Fibroblast of lung (primary cell): ENCODE data around the gene CDH4. TPM values are rescaled to one million over a fixed set of nuclear protein-coding genes. Genes with fewer than 3 reads are reported as not detected.

Experiments
- DNase-seq, 2 donors: peaks; one replicate each; pipeline versions ENCODE4 v3.0.0 to v3.0.0-alpha.2; 2010; ENCODE audit warnings: low read depth in 2 of 2
- H2AFZ ChIP-seq: 2 replicates; pipeline ENCODE4 v1.5.1; 2012; ENCODE audit warnings: low read length, control low read depth, inconsistent platforms
- H3K27ac ChIP-seq: 2 replicates; pipeline ENCODE4 v1.5.1; 2011; ENCODE audit warnings: low read length, control low read depth; ENCODE audit not compliant: insufficient read depth
- H3K27me3 ChIP-seq: 2 replicates; pipeline ENCODE4 v1.5.1; 2011; ENCODE audit warnings: mild to moderate bottlenecking, low read length; ENCODE audit not compliant: control insufficient read depth, insufficient read depth
- H3K36me3 ChIP-seq: 2 replicates; pipeline ENCODE4 v1.5.1; 2011; ENCODE audit warnings: low read length; ENCODE audit not compliant: control insufficient read depth, insufficient read depth
- H3K4me1 ChIP-seq: 2 replicates; pipeline ENCODE4 v1.5.1; 2011; ENCODE audit warnings: low read length; ENCODE audit not compliant: control insufficient read depth, insufficient read depth; ENCODE audit errors: extremely low read depth
- H3K4me2 ChIP-seq: 2 replicates; pipeline ENCODE4 v1.5.1; 2011; ENCODE audit warnings: low read length, control low read depth; ENCODE audit not compliant: insufficient read depth; ENCODE audit errors: extremely low read depth
- H3K4me3 ChIP-seq, 4 experiments: fragments of 200-600 bp in 1 of 4; sonication (generic) in 1 of 4; replicated peaks in 1 of 4; 2 replicates each; pipeline ENCODE4 v1.5.1; 2011 to 2016; ENCODE audit warnings: low read length in 4 of 4, low read depth in 3 of 4, mild to moderate bottlenecking in 3 of 4, control low read depth in 2 of 4, inconsistent platforms in 1 of 4, mixed read lengths in 1 of 4; ENCODE audit not compliant: insufficient read depth in 1 of 4; ENCODE audit errors: control extremely low read depth in 1 of 4
- H3K79me2 ChIP-seq: 2 replicates; pipeline ENCODE4 v1.5.1; 2012; ENCODE audit warnings: mild to moderate bottlenecking, low read length, inconsistent platforms; ENCODE audit not compliant: control insufficient read depth, insufficient read depth
- H3K9ac ChIP-seq: 2 replicates; pipeline ENCODE4 v1.5.1; 2011; ENCODE audit warnings: mild to moderate bottlenecking, low read length, control low read depth; ENCODE audit not compliant: insufficient read depth
- H3K9me3 ChIP-seq: 2 replicates; pipeline ENCODE4 v1.5.1; 2012; ENCODE audit warnings: low read depth, low read length; ENCODE audit not compliant: control insufficient read depth, insufficient read depth
- H4K20me1 ChIP-seq: 2 replicates; pipeline ENCODE4 v1.5.1; 2011; ENCODE audit warnings: low read length; ENCODE audit not compliant: control insufficient read depth, insufficient read depth; ENCODE audit errors: extremely low read depth
- CTCF ChIP-seq, 2 donors: IDR thresholded peaks in 1 of 2; conservative IDR thresholded peaks in 1 of 2; 1 replicate in 1 of 2; 2 replicates in 1 of 2; pipeline ENCODE4 v1.5.1; 2011 to 2012; ENCODE audit warnings: low read length in 2 of 2, control low read depth in 1 of 2, inconsistent platforms in 1 of 2, low read depth in 1 of 2, mild to moderate bottlenecking in 1 of 2
- EZH2 ChIP-seq: IDR thresholded peaks from 2 replicates; pipeline ENCODE4 v1.5.1; 2012; ENCODE audit warnings: low read length, control low read depth, mild to moderate bottlenecking; ENCODE audit errors: missing control alignments
- polyA plus RNA-seq, 2 donors: library from polyadenylated mRNA; depleted of rRNA in 1 of 2; stranded (reverse) in 1 of 2; unstranded in 1 of 2; fragments of >200 nt; gene quantifications; 2 replicates each; pipeline ENCODE4 v1.2.1, GENCODE V29; 2011 to 2012; ENCODE audit warnings: missing spikeins in 1 of 2
- total RNA-seq: library from RNA; depleted of rRNA; stranded (reverse); fragments of >200 nt; gene quantifications from 2 replicates; pipeline ENCODE4 v1.2.1, GENCODE V29; 2014

CDH4 gene
- total and polyA plus RNA-seq, 2 donors (not counting 1 experiment from before 2014, with no cell fraction given): 4.8 to 6.8 TPM

DNA sequence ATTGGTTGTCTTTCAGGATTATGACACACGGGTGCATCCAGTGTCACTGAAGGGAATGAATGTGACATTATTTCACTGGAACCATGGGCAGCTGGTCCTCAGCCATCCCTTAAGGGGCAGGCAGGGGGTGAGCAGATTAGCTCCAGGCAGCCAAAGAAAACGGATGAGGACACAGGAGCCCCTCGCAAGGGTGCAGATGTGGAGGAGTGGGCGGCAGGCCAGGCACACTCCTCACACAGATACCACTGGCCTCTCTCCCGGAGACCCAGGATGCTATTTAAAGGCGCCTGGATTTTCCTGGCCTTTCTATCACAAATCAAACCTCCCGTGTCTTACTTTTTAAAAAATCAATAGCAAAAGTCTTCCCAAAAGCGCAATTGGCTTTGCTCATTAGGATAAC lies 603.2 kb downstream of the CDH4 start:
- Histone ChIP-seq H3K4me1 (peaks cover 3% of the 10 kb centered on the region), H2AFZ (no peak overlapping the region), H3K36me3 (no peaks in the 10 kb centered on the region), H3K27ac (no peak overlapping the region), H3K79me2 (no peaks in the 10 kb centered on the region), H3K9ac (no peak overlapping the region), H3K4me2 (no peak overlapping the region), H3K9me3 (no peaks in the 10 kb centered on the region), H3K27me3 (peaks cover 6% of the 10 kb centered on the region), H4K20me1 (no peaks in the 10 kb centered on the region), H3K4me3 (no peak overlapping the region)
- TF ChIP-seq EZH2: no peak
- no peak for TF ChIP-seq CTCF (conservative IDR thresholded peaks at IDR 0.05 in 1 of 2, IDR thresholded peaks at IDR 0.05 in 1 of 2; ENCODE audit: low read depth in 1 of 2, low read length in 2 of 2)
- no peak for DNase-seq

- no peaks in the 10 kb centered on the region for H3K79me2 ChIP-seq
- no peak for TF ChIP-seq CTCF (conservative IDR thresholded peaks at IDR 0.05 in 1 of 2, IDR thresholded peaks at IDR 0.05 in 1 of 2; ENCODE audit: low read depth in 1 of 2, low read length in 2 of 2)
- TF ChIP-seq EZH2: no peak
These were observed 604.8 kb downstream of the CDH4 start for GRCh38 chr20:61856626-61857413.

DNA sequence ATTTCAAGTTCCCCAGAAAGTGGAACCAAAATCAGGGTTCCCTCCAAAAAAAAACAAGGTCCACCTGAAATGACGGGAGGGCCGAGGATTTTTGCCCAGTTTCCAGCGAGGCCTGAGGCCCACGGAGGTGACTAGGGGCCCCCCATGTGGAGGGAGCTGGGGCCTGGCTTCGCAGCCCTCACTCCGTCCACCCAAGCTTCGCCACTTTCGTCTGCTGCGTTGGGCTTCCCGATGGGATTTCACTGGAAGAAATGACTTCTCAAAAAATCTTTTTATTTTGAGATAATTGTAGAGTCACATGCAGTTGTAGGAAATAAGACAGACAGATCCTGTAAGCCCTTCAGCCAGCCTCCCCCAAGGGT lies 605.3 kb downstream of the CDH4 start:
- H2AFZ ChIP-seq: no peak overlapping the region
- H3K9me3 ChIP-seq: no peaks in the 10 kb centered on the region
- no peaks in the 10 kb centered on the region for H3K4me1 ChIP-seq
- H3K4me2 ChIP-seq: no peak overlapping the region
- no peak overlapping the region for H3K9ac ChIP-seq
- no peaks in the 10 kb centered on the region for H3K79me2 ChIP-seq
- no peaks in the 10 kb centered on the region for H3K27me3 ChIP-seq
- H3K4me3 ChIP-seq: no peak overlapping the region
- DNase-seq: no peak
- no peak for TF ChIP-seq CTCF (conservative IDR thresholded peaks at IDR 0.05 in 1 of 2, IDR thresholded peaks at IDR 0.05 in 1 of 2; ENCODE audit: low read depth in 1 of 2, low read length in 2 of 2)
- no peak for TF ChIP-seq EZH2
- H3K36me3 ChIP-seq: no peaks in the 10 kb centered on the region
- H3K27ac ChIP-seq: no peak overlapping the region
- no peaks in the 10 kb centered on the region for H4K20me1 ChIP-seq

More at GRCh38 chr20:61856626-61857413, 604.8 kb downstream of the CDH4 start:
- H3K27ac ChIP-seq: no peak overlapping the region
- H3K4me3 ChIP-seq: no peak overlapping the region
- no peaks in the 10 kb centered on the region for H3K36me3 ChIP-seq
- DNase-seq: no peak
- no peaks in the 10 kb centered on the region for H4K20me1 ChIP-seq
- no peaks in the 10 kb centered on the region for H3K27me3 ChIP-seq
- no peak overlapping the region for H3K4me2 ChIP-seq
- no peaks in the 10 kb centered on the region for H3K9me3 ChIP-seq
- no peak overlapping the region for H3K9ac ChIP-seq
- H3K4me1 ChIP-seq: no peaks in the 10 kb centered on the region
- H2AFZ ChIP-seq: no peak overlapping the region
